ENCODE measurements around the gene RPTOR.

The RPTOR gene

DNA sequence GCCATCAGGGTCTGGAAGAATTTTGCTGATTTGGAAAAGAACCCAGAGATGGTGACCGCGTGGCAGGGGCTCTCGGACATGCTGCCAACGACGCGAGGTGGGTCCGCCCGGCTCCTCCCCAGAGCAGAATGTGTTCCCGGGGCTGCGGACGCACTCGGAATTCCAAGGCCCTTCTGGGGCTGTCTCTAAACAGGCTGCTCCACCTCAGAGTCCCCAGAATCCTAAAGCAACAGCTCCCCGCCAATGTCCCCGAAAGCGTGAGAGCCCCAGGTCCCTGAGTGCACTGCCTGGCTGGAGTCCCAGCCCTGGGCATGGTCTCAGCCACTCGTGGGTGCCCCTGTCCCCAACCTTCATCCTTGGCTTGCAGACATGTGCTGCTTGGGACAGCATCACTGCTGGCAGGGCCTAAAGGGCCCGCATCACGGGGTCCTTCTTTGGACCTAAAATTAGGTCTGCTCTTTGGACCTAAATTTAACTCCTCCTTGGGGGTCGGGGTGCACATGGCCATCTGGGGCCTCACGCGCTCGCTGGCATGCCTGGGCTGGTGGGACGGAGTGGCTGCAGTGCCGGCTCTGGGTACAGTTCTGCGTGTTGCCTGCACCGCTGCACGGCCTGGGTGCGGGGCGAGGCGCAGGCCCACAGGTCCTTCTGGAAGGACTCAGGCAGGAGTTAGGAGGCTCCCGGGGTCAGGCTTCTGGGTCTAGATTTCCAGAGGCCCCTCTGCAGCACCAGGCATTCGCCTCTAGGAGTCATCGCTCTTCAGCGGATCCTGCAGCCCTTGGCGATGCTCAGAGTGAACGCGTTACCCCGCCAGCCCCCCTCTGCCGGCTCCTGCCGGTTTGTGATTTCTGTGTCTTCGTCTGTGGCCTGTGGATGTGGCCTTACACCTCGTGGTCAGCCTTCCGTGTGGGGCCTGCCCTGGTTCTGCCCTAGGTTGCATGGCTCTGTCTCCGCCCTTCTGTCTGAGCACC, 405.1 kb downstream of the RPTOR start:
- H3K36me3 ChIP-seq (ENCODE audit: control insufficient read depth, insufficient read depth, low read length): no peaks in the 10 kb centered on the region
- no peak overlapping the region for H3K4me3 ChIP-seq (ENCODE audit: low read depth, low read length)

GRCh38 chr17:80950466-80951120, 406.0 kb downstream of the RPTOR start:
- Histone ChIP-seq H2AFZ (no peak overlapping the region), H3K27me3 (ENCODE audit: control insufficient read depth, insufficient read depth, low read length) (no peaks in the 10 kb centered on the region), H3K9me3 (ENCODE audit: control insufficient read depth, low read length) (no peaks in the 10 kb centered on the region), H3K4me1 (no peaks in the 10 kb centered on the region), H3K36me3 (ENCODE audit: control insufficient read depth, insufficient read depth, low read length) (no peaks in the 10 kb centered on the region), H3K4me3 (ENCODE audit: low read depth, low read length) (no peak overlapping the region), H3K9ac (no peak overlapping the region), H3K27ac (no peak overlapping the region), H3K4me2 (ENCODE audit: low read length) (no peak overlapping the region), H3K79me2 (no peaks in the 10 kb centered on the region)
- no peak for TF ChIP-seq CTCF (IDR thresholded peaks at IDR 0.05)

More for the DNA sequence above, 405.1 kb downstream of the RPTOR start:
- H3K4me2 ChIP-seq (ENCODE audit: low read length): no peak overlapping the region
- no peak for TF ChIP-seq CTCF (IDR thresholded peaks at IDR 0.05)
- no peak overlapping the region for H2AFZ ChIP-seq
- H3K27me3 ChIP-seq (ENCODE audit: control insufficient read depth, insufficient read depth, low read length): no peaks in the 10 kb centered on the region
- H3K9me3 ChIP-seq (ENCODE audit: control insufficient read depth, low read length): no peaks in the 10 kb centered on the region
- no peak overlapping the region for H3K9ac ChIP-seq
- no peak overlapping the region for H3K27ac ChIP-seq
- H3K4me1 ChIP-seq: no peaks in the 10 kb centered on the region
- no peaks in the 10 kb centered on the region for H3K79me2 ChIP-seq

DNA sequence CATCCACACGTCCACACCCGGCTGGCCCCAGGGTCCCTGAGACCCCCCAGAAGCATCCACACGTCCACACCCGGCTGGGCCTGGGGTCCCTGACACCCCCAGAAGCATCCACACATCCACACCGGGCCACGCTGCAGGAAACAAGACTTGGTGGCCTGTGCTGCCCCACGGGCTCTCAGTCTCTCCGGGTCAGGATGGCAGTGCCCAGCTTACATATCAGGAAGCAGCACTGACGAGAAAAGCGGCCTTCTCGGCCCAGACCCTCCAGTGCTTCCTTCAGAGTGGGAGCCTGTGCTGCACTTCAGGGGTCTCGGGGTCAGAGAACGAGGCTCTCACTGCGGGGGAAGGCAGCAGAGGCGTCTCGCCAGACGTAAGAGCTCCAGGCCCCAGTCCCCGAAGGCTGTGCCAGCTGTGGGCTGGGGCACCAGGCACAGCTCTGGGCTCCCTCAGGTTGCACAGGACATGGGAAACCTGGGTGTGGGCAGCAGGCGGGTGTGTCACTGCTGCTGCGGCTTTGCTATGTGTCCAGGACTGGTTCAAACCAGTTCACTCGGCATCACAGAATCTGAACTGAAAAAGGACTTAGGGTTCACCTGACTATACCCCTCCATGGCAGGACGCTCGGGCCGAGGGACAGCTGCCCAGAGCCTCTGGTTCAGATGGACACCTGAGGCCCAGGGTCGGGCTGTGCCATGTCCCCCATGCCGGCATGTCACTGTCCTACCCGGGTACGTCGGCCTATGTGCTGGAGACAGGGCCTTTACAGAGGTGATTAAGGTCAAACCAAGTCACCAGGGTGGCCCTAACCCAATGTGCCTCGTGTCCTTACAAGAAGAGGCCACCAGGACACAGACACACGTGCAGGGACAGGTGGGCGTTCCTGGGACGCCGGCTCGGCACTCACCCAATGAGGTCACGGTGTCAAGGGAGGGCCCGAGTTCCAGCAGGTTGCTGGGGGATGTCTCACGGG, 406.8 kb downstream of the RPTOR start:
- no peak overlapping the region for H3K4me3 ChIP-seq (ENCODE audit: low read depth, low read length)
- no peaks in the 10 kb centered on the region for H3K4me1 ChIP-seq
- no peaks in the 10 kb centered on the region for H3K27me3 ChIP-seq (ENCODE audit: control insufficient read depth, insufficient read depth, low read length)
- no peaks in the 10 kb centered on the region for H3K9me3 ChIP-seq (ENCODE audit: control insufficient read depth, low read length)
- H3K27ac ChIP-seq: no peak overlapping the region
- H3K36me3 ChIP-seq (ENCODE audit: control insufficient read depth, insufficient read depth, low read length): no peaks in the 10 kb centered on the region
- no peak overlapping the region for H2AFZ ChIP-seq
- TF ChIP-seq CTCF (IDR thresholded peaks at IDR 0.05): no peak
- no peak overlapping the region for H3K4me2 ChIP-seq (ENCODE audit: low read length)
- H3K79me2 ChIP-seq: no peaks in the 10 kb centered on the region
- no peak overlapping the region for H3K9ac ChIP-seq

- Histone ChIP-seq H3K4me2 (ENCODE audit: low read length) (no peak overlapping the region), H3K27me3 (ENCODE audit: control insufficient read depth, insufficient read depth, low read length) (no peaks in the 10 kb centered on the region), H3K9me3 (ENCODE audit: control insufficient read depth, low read length) (no peaks in the 10 kb centered on the region), H3K36me3 (ENCODE audit: control insufficient read depth, insufficient read depth, low read length) (no peaks in the 10 kb centered on the region), H3K9ac (no peak overlapping the region), H3K4me3 (ENCODE audit: low read depth, low read length) (no peak overlapping the region), H2AFZ (no peak overlapping the region), H3K27ac (no peak overlapping the region), H3K4me1 (no peaks in the 10 kb centered on the region), H3K79me2 (no peaks in the 10 kb centered on the region)
- no peak for TF ChIP-seq CTCF (IDR thresholded peaks at IDR 0.05)
These were observed 407.7 kb downstream of the RPTOR start for GRCh38 chr17:80952291-80952690.

Measured in parathyroid adenoma (tissue), 2 donors.